GM18873 (cell line): ENCODE measurements around the gene PHRF1.
"Not testable (repeated sequence)": the region's sequence is repeated elsewhere in the genome, so short reads cannot be mapped to it uniquely, and the experiment has no call there.

ENCODE experiments used
- ATAC-seq: cut with Tn5 transposase; IDR thresholded peaks from one replicate; pipeline ENCODE4 v1.9.1; 2021; ENCODE audit warnings: mild to moderate bottlenecking, moderate library complexity, moderate number of reproducible peaks; ENCODE audit not compliant: unreplicated experiment, low FRiP score

Gene PHRF1

DNA sequence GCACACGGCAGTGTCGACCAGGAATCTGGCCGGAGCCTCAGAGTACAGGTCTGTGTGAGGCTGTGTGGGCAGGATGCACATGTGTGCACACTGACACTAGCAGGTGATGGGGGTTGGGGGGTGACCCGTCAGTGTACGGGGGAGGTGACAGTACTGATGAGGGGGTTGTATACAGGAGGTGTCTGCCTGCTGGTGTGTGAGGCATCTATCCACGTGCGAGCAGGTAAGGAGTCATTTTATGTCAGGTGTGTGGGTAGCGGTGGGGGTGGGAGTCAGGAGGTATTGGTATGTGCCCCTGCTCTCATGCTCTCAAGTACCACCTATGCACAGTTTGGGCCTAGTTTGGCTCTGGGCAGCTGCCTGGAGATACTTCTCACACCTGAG, 4.5 kb upstream of the PHRF1 start:
- ATAC-seq: no peak

DNA sequence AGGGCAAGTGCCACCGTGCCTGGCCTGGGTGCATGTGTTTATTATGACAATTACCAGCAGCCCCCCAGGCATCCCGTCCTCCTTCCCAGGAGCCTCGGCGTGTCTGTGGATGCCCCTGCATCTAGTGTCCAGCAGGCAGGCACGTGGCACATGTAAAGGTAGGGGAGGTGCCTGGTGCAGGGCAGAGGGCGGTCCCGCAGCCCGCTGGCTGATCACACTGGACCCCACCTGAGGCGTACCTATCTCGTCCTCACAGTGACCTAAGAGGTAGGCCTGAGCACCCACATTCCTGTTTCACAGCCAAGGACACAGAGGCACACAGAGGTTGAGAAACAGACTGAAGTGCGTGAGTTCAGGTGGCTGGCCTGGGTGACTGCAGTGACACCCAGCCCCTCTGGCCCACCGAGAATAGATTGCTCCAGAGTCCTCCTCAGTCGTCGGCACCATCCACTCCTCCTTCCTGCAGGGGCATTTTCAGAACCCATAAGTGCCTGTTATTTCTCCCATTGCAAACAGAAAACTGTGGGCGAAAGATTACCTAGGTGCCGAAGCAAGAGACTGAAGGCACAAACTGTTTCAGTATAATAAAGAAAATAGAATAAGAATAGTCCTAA, 3.0 kb upstream of the PHRF1 start:
- no peak for ATAC-seq

DNA sequence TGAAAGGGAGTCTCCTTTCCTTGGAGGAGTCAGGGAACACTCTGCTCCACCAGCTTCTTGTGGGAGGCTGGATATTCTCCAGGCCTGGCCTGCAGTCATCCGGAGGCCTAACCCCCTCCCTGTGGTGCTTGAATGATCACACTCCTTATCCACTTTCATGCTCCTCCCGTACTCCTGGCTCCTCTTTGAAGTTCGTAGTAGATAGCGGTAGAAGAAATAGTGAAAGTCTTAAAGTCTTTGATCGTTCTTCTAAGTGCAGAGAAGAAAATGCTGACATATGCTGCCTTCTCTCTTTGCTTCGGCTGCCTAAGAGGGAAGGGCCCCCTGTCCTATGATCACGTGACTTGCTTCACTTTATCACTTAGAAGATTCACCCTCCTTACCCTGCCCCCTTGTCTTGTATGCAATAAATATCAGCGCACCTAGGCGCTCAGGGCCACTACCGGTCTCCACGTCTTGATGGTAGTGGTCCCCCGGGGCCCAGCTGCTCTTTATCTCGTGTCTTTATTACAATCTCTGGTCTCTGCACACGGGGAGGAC, 2.2 kb upstream of the PHRF1 start:
- not testable (repeated sequence) for ATAC-seq

DNA sequence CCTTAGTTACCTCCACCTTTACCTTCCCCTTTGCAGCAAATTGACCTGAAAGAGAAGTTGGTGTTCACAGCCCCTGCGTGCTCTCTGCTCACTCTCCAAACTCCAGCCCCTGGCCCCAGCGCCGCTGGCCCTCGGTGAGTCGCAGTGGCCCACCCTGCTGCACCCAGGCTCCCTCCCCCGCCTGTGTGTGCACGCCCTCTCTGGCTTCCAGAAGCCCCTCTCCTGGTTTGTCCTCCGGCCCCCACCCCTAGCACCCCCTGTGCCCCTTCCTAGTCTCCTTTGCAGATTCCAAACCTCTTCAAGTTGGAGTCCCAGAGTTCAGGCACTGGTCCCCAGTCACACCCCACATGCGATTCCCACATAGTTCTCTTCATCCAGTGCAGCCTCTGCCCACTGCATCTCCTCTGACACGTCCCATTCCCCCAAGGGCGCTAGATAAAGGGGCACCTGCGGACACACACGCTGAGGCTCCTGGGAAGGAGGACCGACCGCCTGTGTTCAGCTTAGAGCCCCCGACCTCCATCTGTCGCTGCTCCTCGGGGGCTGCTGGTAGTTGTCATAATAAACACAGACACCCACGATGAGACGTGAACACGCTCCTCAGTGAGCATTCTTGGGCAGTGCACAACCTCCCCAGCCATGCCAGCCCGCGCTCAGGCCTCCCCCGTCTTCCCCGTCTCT, 1.5 kb upstream of the PHRF1 start:
- no peak for ATAC-seq

DNA sequence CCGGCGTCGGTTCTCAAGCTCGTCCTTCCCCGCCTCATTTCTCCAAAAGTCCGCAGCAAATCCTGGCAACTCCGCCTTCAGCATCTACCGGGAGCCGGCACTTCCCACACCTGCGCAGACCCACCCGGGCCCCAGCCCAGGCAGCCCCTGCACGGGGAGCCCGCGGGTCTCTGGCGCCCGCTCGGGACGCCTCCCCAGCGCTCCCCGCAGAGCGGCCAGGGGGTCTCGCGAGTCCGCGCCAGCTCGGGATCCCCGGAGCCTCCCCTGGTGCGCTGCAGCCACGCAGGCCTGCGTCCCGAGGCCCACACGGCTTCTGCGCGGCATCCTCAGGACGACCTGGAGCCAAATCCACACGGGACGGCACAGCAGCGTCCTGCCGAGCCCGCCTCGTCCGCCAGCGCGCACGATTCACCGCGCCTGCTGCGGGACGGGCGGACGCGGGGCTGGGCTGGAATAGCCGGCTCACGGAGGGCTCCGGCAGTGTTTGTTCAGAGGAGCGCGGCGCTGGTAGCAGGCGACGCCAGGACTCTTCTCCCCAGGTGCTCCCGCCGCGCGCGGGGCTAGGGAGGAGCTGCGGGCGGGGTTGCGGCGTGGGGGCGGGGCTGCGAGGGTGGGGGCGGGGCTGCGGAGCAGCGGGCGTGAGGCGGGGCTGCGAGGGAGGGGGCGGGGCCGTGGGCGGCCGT, 816 bp upstream of the PHRF1 start:
- ATAC-seq: no peak

DNA sequence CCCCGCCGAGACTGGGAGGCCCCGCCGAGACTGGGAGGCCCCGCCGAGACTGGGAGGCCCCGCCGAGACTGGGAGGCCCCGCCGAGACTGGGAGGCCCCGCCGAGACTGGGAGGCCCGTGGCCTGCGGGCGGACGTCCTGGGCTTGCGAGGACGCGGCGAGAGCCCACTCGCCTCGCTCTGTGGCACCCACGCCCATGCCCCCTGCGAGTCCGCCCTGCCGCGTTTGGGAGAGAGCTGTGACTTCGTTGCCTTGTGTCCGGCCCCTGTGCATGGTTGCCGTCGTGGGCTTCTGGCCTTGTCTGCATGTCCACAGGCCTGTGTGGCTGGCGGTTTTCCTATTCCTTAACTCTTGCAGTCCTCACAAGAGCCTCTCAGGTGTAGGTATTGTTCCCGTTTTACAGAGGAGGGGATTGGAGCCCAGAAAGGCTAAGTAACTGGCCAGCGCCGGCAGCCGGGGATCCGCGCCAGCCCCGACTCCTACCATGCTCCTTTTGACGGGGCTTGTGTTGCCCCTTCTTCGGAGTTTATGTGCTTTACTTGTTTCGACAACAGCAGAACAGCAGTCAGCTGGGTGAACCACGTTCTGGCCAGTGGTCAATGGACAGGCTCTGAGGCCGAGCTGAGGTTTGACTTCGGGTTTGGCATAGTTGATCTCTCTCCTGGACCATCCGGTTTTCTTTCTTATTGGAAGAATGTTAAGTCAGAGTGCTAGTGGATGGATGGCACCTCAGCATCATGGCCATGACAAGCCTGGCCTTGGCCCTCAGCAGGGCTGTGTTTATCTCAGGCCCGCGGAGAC, 741 bp downstream of the PHRF1 start:
- ATAC-seq: no peak

DNA sequence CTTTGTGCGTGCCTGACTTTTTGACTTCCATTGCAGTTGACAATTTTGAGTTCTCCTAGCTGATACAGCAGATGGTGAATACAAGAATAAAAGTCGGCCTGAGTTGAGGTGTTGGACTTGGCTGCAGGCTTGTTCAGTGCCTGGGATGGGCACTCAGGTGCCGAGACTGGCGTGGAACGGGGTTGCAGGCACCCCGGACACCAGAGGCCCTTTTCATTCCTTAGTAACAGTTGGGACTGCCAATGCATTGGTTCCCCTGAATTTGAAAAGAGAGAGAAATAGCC, 1.3 kb downstream of the PHRF1 start:
- ATAC-seq: no peak

DNA sequence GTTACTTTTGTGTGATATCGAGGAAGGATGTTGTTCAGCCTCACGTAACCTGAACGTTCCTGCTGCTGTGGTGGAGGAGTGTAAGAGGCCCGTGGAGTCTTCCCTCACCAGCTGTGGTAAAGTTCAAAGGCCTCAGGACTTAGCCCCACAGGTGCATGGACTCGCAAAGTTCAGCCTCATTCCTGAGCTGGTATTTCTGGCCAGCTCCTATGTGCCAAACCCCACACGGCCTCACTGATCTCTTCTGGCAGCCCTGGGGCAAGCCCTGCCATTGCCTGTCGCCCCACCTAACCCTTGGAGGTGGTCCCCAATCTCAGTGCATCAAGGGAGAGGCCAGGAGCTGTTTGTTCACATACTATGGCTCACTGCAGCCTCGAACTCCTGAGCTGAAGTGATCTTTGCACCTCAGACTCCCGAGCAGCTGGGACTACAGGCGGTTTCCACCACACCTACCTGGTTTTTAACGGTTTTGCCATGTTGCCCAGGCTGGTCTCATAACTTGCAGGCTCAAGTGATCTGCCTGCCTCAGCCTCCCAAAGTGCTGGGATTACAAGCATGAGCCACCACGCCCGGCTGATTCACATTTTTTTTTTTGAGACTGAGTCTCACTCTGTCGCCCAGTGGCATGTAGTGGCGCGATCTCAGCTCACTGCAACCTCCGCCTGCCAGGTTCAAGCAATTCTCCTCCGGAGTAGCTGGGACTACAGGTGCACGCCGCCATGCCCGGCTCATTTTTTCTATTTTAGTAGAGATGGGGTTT, 2.2 kb downstream of the PHRF1 start:
- no peak for ATAC-seq

DNA sequence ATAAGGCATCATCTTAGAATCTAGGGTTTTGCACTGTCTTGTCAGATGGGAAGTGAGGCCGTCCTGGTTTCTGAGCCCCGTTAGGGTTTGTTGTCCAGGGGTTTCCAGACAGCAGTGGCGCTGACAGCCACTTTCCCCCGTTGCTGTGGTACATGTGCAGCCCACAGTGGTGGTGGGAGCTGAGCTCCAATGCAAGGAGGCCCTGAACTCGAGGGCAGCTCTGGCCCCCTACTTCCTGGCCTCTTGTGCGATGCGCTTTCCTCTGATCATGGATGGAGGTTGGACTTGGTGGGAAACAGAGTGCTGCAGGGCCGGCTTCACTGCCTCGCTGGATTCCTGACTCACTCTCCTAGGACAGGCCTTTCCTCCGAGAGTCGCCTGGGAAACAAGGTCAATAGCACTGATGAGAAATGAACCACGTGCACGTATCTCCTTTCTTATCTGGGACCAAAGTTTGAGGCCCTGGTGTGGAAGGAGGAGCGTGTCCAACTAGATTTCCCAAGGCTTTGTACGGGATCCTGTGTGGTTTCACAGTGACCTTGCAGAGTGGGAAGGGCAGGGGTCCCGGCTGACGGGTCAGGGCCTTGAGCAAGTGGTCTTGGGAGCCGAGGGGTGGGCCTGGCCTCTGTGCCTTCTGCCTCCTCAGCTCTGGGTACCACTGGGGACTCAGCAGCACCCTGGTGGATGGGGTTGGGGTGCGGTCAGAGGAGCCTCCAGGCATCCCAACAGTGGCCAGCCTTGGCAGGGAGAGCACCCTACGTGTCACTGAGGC, 3.7 kb downstream of the PHRF1 start:
- ATAC-seq: no peak

DNA sequence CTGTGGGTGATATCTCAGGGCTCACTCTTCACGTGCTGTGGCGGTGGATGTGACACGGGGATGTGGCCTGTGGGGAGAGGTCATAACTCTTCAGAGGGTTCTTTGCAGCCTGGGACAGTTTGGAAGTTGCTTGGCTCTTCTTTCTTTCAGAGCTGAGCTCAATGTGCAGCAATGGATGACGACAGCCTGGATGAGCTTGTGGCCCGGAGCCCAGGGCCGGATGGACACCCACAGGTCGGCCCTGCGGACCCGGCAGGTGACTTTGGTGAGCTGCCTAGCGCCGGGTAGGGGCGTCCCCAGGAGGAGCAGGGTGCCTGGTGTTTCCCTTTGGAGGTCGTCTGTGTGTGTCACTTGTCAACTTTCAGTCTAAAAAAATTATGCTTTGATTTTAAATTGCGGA, 5.1 kb downstream of the PHRF1 start:
- ATAC-seq: no peak

DNA sequence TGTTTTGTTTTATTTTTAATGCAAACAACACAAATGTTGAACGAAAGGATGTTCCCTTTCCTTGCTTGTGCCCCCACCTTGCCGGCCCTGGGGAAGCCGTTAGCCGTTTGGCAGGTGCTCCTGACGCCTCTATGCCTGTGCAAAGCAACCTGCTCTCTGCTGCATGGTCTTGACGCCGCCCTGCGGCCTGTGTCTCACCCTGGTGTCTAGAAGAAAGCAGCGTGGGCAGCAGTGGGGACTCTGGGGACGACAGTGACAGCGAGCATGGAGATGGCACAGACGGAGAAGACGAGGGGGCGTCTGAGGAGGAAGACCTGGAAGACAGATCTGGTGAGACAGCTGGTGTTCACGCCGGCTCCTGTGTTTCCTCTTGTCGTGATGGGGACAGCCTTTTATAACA, 5.5 kb downstream of the PHRF1 start:
- ATAC-seq: no peak

DNA sequence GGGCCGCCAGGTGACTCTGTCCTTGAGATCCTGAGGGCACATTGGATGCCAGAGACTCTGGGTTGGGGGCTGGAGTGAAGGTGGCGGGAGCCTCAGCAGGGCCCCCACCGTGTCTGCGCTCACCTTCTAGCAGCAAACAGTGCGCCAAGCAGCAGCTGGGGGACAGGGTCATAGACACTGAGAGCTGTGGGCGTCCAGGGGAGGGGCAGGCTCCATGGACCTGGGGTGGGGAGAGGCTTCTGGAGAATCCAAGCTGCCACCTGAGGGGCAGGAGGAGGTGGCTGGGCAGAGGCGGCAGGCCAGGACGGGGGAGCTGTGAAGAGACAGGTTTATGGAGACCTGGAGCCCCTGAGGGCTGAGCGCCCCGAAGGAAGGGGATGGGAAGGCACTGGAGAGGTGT, 8.0 kb downstream of the PHRF1 start:
- no peak for ATAC-seq

DNA sequence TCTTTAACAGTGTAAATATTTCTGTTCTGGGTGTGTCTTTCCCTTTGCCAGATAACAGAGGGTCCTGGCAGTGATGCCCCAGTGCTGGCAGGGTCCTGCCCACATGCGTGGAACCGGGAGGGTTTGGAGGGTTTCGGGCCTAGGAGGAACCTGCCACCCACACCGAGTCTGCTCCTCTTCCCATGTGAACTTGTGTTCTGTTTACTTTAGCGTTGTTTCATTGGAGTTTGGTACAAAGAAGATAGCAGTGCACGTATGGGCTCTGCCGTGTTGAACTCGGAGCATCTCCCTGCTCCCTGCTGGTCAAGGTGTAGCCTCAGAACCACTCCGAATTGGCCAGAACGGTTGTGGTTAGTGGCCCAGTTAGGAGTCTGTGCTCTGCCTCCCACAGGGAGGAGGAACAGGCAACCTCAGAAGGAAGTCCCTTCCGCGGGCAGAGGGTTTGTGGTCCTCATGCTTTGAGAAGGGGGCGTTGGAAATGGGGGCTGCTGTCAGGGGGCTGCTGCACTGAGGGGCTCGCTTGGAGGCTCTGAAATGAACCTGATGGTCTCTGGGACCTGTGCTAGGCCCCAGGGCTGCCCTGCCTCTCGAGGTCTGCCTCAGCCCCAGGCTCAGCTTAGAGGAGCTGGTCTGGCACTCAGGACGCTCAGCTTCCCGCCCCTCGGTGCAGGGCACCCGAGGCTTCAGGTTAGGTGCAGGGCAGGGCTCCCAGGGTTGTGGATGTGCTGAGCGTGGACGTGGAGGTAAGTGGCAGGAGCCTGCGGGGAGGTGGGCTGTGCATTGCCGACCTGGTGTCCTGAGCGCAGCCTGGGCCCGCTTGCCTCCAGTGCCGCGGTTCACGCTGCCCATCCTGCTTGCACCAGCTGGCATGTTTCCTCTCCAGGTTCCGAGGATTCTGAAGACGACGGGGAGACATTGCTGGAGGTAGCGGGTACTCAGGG, 10.4 kb downstream of the PHRF1 start:
- no peak for ATAC-seq

DNA sequence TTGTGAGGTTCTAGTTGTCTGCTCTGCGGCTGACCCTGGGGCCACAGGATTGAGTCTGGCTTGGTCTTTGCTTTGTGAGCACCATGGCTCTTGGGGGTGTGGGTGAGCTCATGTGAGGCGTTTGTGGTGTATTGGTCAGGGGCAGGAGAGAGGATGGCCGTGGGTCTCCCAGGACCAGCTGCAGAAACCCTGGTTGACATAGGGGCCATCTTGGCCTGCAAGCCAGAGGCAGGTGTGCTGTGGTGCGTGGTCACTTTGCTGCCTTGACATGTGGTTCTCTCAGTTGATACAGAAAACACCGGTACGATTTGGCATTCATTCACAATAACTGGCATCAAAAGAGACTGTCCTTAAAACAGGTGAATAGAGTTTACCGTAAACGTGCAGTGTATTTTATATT, 11.3 kb downstream of the PHRF1 start:
- no peak for ATAC-seq

DNA sequence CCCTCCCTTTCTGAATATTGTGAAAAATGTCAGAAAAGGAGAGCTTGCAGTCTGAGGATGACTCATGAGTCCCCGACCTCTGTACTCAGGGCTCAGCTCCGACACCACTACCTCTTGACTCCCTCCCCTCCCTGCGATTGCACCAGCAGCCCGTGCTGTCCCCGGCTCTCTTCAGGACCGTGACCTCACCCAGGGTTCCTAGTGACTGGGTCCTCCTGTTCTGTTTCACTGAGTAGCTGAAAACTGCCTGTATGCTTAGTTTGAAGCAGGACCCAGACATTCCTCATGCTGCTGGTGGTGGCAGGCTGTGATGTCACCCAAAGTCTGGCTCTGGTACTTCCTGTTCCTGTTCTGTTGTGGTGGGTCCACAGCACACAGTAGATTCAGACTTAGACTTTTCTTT, 11.7 kb downstream of the PHRF1 start:
- no peak for ATAC-seq

DNA sequence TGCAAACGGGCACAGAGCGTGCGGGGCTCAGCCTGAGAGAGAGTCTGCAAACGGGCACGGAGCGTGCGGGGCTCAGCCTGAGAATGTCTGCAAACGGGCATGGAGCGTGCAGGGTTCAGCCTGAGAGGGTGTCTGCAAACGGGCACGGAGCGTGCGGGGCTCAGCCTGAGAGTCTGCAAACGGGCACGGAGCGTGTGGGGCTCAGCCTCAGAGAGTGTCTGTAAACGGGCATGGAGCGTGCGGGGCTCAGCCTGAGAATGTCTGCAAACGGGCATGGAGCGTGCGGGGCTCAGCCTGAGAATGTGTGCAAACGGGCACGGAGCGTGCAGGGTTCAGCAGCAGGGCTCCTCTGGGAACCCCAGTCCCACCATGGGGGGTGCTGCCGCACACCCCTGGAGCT, 13.5 kb downstream of the PHRF1 start:
- no peak for ATAC-seq

DNA sequence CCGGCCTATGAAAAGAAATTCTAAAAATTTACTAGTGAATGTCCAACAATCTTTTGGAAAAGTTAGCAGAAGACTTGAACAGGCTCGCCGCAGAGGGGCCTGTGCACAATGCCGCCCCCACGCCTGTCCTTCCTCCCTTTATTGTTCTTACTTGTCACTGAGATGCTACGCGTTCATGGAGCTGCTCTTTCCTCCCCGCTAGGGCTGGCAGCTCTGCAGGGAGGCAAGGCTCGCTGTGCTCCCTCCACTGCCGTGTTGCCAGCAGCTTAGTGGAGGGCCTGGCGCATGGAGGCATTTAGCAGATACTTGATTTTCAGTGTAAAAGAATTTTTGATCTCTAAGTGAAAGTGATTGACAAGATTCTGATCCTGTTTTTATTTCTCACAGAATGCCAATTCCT, 14.7 kb downstream of the PHRF1 start:
- no peak for ATAC-seq

DNA sequence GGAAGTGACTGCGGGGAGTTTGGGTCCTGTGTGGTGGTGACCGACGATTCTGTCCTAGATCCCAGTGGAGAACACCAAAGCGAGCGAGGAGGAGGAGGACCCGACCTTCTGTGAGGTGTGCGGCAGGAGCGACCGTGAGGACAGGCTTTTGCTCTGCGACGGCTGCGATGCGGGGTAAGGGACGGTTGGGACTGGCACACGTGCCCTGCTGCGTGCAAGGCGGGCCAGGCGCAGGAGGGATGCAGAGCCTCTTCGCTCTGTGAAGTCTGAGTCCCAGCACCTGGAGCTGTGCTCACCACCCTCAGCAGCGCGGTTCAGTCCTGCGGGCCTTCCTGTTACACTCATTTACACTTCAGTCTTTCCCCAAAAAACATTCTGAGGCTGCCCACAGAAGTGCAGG, 16.2 kb downstream of the PHRF1 start:
- ATAC-seq: no peak

DNA sequence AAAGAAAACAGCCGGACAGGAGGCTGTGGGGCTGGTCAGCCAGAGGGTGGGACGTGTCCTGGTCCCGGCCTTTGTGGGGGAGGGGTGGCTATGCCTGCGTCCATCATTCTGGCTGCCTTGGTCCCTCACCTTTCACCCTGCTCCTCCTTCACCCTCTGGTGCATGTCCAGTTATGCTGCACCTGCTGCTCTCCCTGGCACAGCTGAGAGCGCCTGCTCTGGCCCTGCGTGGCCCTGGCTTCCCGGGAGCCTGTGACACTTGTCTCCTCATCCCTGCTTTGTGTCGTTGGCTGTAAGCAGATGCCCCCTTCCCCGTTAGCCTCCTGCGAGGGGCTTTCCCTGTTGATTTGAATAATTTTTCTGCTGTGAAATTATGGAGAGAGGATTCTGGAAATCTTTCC, 16.6 kb downstream of the PHRF1 start:
- no peak for ATAC-seq
